ACHN (cell line): ENCODE measurements around the gene CLRN2.

Source experiments
- DNase-seq: peaks from one replicate; pipeline ENCODE4 v3.0.0-alpha.2; 2015
- in situ Hi-C: cut with HindIII; loops from 2 replicates; pipeline ENCODE4 v1.10.0; 2017; ENCODE audit warnings: low sequenced_read_pairs, low pct_ligation_motif_present, low pct_unique_long_range_greater_than_20kb

CLRN2 gene

DNA sequence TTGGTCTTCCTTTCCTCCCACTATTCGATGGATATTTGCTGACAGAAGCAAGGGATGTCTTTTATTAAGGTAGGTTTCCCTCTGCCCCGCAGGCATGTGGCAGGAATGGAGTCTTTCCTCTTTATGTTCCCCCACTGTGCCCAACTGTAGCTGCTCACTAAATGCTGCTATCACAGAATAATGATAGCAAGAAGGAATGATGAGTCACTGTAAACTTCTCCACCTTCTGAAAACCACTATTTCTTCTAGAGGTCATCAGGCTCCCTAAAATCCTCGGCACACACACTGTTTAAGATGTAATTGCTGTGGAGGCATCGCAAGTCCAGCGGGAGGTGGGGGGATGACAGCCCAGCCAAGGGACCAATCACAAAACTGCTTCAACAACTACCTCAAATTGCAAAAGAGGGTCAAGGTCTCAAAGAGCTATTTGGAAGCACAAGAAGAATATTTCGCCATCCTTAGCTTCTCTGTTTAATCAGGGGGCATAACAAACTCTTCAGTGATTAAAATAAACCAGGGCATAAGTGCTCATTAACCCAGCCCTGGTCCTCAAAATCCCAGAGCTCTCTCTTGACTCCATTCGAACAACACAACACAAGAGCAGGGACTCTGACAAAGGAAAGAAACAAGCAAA, 17.0 kb upstream of the CLRN2 start:
- in situ Hi-C loops = no loop called here
- no peak for DNase-seq

- in situ Hi-C loops = no loop called here
- DNase-seq = no peak
Observed at GRCh38 chr4:17500574-17500973, 14.4 kb upstream of the CLRN2 start.

GRCh38 chr4:17502756-17503155, 12.2 kb upstream of the CLRN2 start:
- in situ Hi-C loops = no loop called here
- no peak for DNase-seq

- in situ Hi-C loops = no loop called here
- DNase-seq = no peak
Observed at GRCh38 chr4:17504081-17504480, 10.9 kb upstream of the CLRN2 start.

- in situ Hi-C loops = no loop called here
- DNase-seq = no peak
Observed at GRCh38 chr4:17510582-17510981, 4.4 kb upstream of the CLRN2 start.

DNA sequence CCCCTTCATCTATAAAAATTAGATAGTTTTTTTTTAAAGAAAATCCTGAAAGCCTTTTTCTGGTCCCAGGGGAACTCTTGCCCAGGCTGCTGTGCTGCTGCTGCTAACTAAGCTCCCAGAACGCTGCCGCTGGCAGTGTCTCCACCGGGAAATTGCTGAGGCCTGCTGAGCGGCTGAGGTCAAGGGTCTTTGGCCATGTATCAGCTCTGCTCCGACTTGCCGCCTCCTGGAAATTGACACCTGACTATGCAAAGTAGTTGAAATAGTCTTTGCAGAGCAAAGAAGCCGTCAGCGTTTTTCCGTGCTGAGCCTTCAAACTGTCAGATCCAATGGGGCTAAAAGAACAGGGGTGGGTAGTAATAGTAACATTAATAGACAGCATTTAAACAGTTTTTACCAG, 3.9 kb upstream of the CLRN2 start:
- DNase-seq = peak; percentile 9

DNA sequence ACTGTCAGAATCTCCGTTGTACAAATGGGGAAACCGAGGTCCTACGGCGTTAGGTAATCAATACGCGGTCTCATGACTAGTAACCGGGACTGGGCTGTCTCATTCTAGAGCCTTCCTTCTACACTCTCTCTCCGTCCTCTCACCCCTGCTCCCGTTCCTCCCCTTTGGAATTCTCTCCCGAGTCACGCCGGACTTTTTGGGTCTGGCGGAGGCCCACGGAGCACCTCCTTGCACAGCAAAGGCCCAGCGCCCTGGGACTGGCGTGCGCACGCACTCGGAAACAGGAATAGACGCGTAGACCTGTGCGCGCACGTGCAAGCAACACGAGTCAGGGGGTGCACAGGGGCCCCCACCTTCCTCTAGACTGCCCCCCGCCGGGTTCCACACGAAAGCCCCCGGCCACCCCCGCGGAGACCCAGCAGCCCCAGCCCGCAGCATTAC, 3.4 kb upstream of the CLRN2 start:
- in situ Hi-C loops = no loop called here
- DNase-seq = peak; percentile 42

More for the DNA sequence above, 3.9 kb upstream of the CLRN2 start:
- in situ Hi-C loops = no loop called here

- in situ Hi-C loops = no loop called here
- peak; percentile 76 for DNase-seq
Observed at GRCh38 chr4:17511950-17512795, 2.8 kb upstream of the CLRN2 start, which contains the start of gene QDPR. TSS of gene QDPR (minus strand) at chr4:17512090. CDS start at chr4:17512054, 36 bp downstream.

DNA sequence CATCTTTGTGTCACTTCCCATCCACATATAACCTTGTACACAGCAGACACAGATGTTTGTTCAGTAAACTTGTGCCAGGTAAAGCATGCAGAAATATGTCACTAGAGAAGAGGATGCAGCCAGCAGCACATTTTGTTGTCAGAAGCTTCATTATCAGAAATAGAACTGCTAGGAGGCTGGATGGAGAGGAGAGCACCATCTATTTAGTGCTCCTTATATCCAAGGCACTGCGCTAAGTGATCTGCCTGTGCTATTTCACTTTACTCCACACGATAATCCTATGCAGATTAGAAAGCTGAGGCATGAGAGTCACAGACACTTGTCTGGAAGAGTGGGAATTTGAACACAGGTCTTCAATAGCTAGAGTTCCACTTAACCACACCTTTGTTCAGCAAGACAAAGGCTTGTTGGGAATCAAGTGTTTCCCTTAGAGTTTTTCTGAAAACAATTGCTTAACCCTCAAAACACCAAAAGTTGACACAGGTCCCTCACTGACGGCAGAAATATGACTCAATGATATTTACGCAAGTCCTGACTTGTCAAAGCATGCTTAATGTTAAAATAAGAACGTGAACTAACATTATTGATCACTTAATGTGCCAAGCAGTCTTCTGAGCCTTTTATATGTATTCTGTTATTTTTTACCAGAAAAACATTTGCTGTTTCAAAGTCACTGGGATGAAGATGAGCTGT, 1.8 kb upstream of the CLRN2 start:
- in situ Hi-C loops = no loop called here
- DNase-seq = no peak

- in situ Hi-C loops = no loop called here
- no peak for DNase-seq
Observed at GRCh38 chr4:17515445-17516407, 761 bp downstream of the CLRN2 start.

DNA sequence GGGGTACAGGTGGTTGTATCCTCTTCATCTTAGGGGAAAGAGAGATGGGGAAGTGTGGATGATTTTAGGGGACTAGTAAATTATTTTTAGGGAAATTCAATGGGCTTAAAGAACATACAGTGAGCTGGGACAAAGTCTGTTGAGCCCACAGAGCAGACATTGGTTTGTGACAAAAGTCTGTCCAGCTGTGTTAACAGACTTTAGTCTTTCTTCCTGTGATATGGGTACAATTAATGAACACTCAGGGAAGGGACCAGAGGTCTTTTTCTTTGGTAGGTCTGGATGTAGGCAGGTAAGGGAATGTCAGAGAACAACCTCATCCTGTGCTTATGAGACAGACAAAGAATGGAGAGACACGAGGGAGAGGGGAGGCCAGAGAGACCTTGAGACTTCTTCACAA, 2.0 kb downstream of the CLRN2 start:
- no peak for DNase-seq
- in situ Hi-C loops = no loop called here

- in situ Hi-C loops = no loop called here
- no peak for DNase-seq
Observed at GRCh38 chr4:17517664-17518063, 2.7 kb downstream of the CLRN2 start.

GRCh38 chr4:17521595-17521994, 6.6 kb downstream of the CLRN2 start:
- no peak for DNase-seq
- in situ Hi-C loops = no loop called here

GRCh38 chr4:17523662-17524061, 8.7 kb downstream of the CLRN2 start:
- DNase-seq = no peak
- in situ Hi-C loops = no loop called here

GRCh38 chr4:17526695-17527477, 11.9 kb downstream of the CLRN2 start:
- in situ Hi-C loops = no loop called here
- no peak for DNase-seq

DNA sequence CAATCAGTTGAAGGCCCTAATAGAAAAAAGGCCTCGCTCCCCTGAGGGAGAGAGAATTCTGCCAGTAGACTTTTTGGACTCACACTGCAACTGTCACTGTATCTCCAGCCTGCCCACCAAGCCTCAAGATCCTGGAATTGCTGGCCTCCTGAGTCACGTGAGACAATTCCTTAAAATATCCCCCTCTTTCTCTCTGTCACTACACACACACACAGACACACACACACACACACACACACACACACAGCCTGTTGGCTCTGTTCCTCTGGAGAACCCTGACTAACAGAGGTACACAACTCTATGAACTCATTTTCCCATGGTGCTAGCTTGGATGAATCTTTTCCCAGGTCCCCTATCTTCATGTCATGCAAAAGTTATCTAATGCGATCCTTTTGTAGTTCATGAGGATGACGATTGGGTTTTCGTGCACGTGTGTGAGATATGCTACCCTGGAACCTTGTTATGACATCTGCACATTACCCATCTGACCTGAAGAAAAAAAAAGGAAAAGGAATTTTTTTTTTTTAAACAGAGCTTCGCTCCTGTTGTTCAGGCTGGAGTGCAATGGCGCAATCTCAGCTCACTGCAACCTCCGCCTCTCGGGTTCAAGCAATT, 13.7 kb downstream of the CLRN2 start:
- no peak for DNase-seq
- in situ Hi-C loops = no loop called here

GRCh38 chr4:17531538-17532285, 16.7 kb downstream of the CLRN2 start:
- in situ Hi-C loops = no loop called here
- DNase-seq = no peak
